Measurements from ENCODE around the gene NSDHL. TPM values are rescaled to one million over a fixed set of nuclear protein-coding genes. Genes with fewer than 3 reads are reported as not detected.

Gene NSDHL
- total RNA-seq, 4 donors from 2014 or later, result 1.4 to 21.0 (median 13.5) TPM

- H3K27ac ChIP-seq, result no peak overlapping the region
- in situ Hi-C loops (cut with MboI; ENCODE audit: low pct_ligation_motif_present in 1 of 4, low pct_unique_long_range_greater_than_20kb in 1 of 4, low sequenced_read_pairs in 3 of 4), result no loop called here
- TF ChIP-seq POLR2A (IDR thresholded peaks at IDR 0.05), result no peak
- TF ChIP-seq POLR2AphosphoS5 (IDR thresholded peaks at IDR 0.05), result no peak
- no peak for TF ChIP-seq EP300 (IDR thresholded peaks at IDR 0.05; ENCODE audit: low read depth)
- TF ChIP-seq, protein P1, sequence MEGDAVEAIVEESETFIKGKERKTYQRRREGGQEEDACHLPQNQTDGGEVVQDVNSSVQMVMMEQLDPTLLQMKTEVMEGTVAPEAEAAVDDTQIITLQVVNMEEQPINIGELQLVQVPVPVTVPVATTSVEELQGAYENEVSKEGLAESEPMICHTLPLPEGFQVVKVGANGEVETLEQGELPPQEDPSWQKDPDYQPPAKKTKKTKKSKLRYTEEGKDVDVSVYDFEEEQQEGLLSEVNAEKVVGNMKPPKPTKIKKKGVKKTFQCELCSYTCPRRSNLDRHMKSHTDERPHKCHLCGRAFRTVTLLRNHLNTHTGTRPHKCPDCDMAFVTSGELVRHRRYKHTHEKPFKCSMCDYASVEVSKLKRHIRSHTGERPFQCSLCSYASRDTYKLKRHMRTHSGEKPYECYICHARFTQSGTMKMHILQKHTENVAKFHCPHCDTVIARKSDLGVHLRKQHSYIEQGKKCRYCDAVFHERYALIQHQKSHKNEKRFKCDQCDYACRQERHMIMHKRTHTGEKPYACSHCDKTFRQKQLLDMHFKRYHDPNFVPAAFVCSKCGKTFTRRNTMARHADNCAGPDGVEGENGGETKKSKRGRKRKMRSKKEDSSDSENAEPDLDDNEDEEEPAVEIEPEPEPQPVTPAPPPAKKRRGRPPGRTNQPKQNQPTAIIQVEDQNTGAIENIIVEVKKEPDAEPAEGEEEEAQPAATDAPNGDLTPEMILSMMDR (IDR thresholded peaks at IDR 0.05), result no peak
- no peak overlapping the region for H3K4me3 ChIP-seq
- no peaks in the 10 kb centered on the region for H3K36me3 ChIP-seq
- H3K27me3 ChIP-seq, result no peaks in the 10 kb centered on the region
- 86% methylated on average over 4 of the region's 6 CpGs; no CpG with 5 or more reads in 1 of the 2 donors for WGBS, 2 donors (ENCODE audit: low coverage in 1 of 2)
- intact Hi-C loops (cut with DNase I; ENCODE audit: low total_unique reads), result no loop called here
- no peak for DNase-seq
- no peaks in the 10 kb centered on the region for H3K9me3 ChIP-seq
- no peaks in the 10 kb centered on the region for H3K4me1 ChIP-seq
Measured at GRCh38 chrX:152844256-152844655, 13.4 kb downstream of the NSDHL start.

- Histone ChIP-seq H3K27ac (no peak overlapping the region), H3K4me3 (no peak overlapping the region), H3K36me3 (no peaks in the 10 kb centered on the region), H3K4me1 (no peaks in the 10 kb centered on the region), H3K9me3 (no peaks in the 10 kb centered on the region), H3K27me3 (no peaks in the 10 kb centered on the region)
- no peak for DNase-seq
- in situ Hi-C loops (cut with MboI; ENCODE audit: low pct_ligation_motif_present in 1 of 4, low pct_unique_long_range_greater_than_20kb in 1 of 4, low sequenced_read_pairs in 3 of 4), result no loop called here
- no peak for TF ChIP-seq POLR2A (IDR thresholded peaks at IDR 0.05)
- TF ChIP-seq EP300 (IDR thresholded peaks at IDR 0.05; ENCODE audit: low read depth), result no peak
- no peak for TF ChIP-seq POLR2AphosphoS5 (IDR thresholded peaks at IDR 0.05)
- TF ChIP-seq, protein P1 (IDR thresholded peaks at IDR 0.05), result no peak
- WGBS, 2 donors (ENCODE audit: low coverage in 1 of 2), result 92% methylated on average over 17 of the region's 17 CpGs; no CpG with 5 or more reads in 1 of the 2 donors
- intact Hi-C loops (cut with DNase I; ENCODE audit: low total_unique reads), result no loop called here
Measured at GRCh38 chrX:152845618-152846240, 14.9 kb downstream of the NSDHL start.

DNA sequence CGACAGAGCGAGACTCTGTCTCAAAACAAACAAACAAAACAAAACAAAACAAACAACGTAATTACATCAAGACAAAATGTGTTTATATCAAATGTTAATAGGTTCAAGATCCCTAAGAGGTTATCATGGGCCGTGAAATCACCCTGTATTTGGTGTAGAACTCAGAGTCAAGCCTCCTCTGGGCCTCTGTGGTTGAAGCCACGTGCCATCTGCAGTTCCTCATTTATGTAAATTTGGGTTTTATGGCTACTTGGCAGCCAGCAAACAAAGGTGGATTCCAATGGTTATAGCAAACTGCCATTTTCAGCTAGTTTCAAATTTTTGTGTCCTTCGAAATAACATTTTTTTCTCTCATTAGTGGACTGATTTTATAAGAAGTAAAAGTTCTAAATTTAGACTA, 16.4 kb downstream of the NSDHL start:
- H3K4me1 ChIP-seq, result no peaks in the 10 kb centered on the region
- H3K36me3 ChIP-seq, result no peaks in the 10 kb centered on the region
- no peak for DNase-seq
- intact Hi-C loops (cut with DNase I; ENCODE audit: low total_unique reads), result no loop called here
- H3K27me3 ChIP-seq, result no peaks in the 10 kb centered on the region
- no peak overlapping the region for H3K4me3 ChIP-seq
- WGBS, 2 donors (ENCODE audit: low coverage in 1 of 2), result 65% methylated on average over 6 of the region's 6 CpGs; no CpG with 5 or more reads in 1 of the 2 donors
- in situ Hi-C loops (cut with MboI; ENCODE audit: low pct_ligation_motif_present in 1 of 4, low pct_unique_long_range_greater_than_20kb in 1 of 4, low sequenced_read_pairs in 3 of 4), result no loop called here
- H3K27ac ChIP-seq, result no peak overlapping the region
- TF ChIP-seq POLR2A (IDR thresholded peaks at IDR 0.05), result no peak
- TF ChIP-seq, protein P1 (IDR thresholded peaks at IDR 0.05), result no peak
- no peak for TF ChIP-seq EP300 (IDR thresholded peaks at IDR 0.05; ENCODE audit: low read depth)
- no peak for TF ChIP-seq POLR2AphosphoS5 (IDR thresholded peaks at IDR 0.05)
- H3K9me3 ChIP-seq, result no peaks in the 10 kb centered on the region

DNA sequence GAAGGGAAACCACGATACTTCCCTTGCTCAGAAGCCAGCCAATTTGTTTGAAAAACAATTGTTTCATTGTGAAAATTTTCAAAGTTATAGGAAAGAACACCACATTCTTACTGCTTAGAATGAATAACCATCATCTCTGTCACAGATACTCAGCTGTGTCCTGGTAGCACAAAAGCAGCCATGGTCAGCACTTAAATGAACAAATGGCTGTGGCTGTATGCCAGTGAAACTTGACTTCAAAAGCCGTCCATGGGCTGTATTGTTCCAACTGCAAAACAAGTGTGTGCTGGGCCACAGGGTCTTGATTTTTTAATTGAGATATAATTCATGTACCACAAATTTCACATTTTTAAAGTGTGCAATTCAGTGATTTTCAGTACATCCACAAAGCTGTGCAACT, 19.6 kb downstream of the NSDHL start:
- Histone ChIP-seq H3K4me1 (no peaks in the 10 kb centered on the region), H3K36me3 (no peaks in the 10 kb centered on the region), H3K9me3 (no peaks in the 10 kb centered on the region), H3K27ac (no peak overlapping the region), H3K27me3 (no peaks in the 10 kb centered on the region), H3K4me3 (no peak overlapping the region)
- 80 to 82% methylated on average over 1 to 2 of the region's 2 CpGs for WGBS, 2 donors (ENCODE audit: low coverage in 1 of 2)
- TF ChIP-seq POLR2A (IDR thresholded peaks at IDR 0.05), result no peak
- TF ChIP-seq EP300 (IDR thresholded peaks at IDR 0.05; ENCODE audit: low read depth), result no peak
- TF ChIP-seq, protein P1 (IDR thresholded peaks at IDR 0.05), result no peak
- no peak for TF ChIP-seq POLR2AphosphoS5 (IDR thresholded peaks at IDR 0.05)
- in situ Hi-C loops (cut with MboI; ENCODE audit: low pct_ligation_motif_present in 1 of 4, low pct_unique_long_range_greater_than_20kb in 1 of 4, low sequenced_read_pairs in 3 of 4) (no loop called here), intact Hi-C loops (cut with DNase I; ENCODE audit: low total_unique reads) (no loop called here)
- DNase-seq, result no peak

Data from transverse colon (tissue), 4 donors.